ENCODE data around the gene B3GNT5.
"Not testable (repeated sequence)": the region's sequence is repeated elsewhere in the genome, so short reads cannot be mapped to it uniquely, and the experiment has no call there.

B3GNT5 gene

DNA sequence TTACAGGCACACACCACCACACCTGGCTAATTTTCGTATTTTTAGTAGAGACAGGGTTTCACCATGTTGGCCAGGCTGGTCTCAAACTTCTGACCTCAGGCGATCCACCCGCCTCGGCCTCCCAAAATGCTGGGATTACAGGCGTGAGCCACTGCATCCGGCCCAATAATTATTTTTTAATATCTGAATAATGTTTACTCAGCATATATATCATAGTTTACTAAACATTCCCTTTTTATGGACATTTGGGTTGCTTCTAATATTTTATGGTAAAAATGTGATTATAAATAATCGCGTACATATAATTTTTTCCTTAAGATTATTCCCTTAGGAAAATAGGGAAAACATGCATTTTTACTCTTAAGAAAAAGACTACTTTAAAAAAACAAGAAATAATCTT, 22.8 kb upstream of the B3GNT5 start:
- not testable (repeated sequence) for DNase-seq (ENCODE audit: low read depth in 2 of 2)

DNA sequence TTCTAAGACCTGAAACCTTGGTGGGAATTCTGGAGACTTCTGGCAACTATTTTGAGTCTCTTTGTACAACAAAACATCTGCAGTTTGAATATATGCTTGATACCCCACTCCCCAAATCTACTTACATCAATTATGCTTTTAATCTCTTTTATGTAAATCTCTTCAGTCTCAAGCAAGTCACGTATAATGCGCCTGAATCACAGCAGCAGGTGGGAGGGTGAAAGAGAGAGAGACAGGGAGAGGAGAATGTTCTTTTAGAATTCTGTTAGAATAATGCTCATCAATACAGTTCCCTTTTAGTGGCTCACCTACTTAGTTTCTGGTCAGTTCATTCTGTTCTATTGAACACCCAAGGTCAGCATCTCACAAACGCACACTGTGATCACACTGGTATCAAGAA, 22.2 kb upstream of the B3GNT5 start:
- no peak for DNase-seq (ENCODE audit: low read depth in 2 of 2)

DNA sequence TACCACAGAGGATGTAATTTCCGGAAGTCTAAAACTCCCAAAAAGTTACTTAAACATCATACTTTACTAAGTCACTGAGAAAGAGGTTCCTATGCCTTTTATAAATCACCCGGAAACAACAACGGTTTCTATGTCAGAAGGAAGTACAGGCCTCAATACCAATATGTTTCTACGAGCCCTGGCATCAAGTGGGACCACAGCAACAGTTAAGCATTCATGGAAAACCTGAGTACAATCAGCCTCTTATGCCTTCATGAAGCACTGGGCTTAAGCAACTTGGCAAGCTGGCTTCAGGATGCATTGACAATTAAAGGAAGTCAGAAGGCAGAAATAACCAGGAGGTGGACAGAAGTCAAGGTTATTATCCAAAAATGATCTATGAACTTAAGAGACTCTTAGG, 19.1 kb upstream of the B3GNT5 start:
- no peak for DNase-seq (ENCODE audit: low read depth in 2 of 2)

DNA sequence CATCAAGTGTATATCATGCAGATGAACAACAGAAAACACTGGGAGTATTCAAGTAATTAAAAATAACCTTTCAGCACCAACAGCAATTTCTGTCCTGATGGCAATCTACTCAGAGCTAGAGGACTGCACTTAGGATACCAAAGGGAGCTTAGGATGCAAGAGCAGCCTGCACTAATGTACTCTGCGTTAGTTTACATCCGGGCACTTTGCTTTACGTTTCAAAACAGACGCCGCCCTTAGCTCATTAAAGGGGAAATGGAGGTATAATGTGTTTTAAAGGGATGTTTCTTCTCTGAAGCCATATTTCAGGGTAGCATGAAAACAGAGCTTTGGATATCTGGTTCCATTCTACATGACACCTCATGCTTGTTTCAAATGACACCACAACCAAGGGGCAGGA, 14.0 kb upstream of the B3GNT5 start:
- DNase-seq (ENCODE audit: low read depth in 2 of 2): no peak

DNA sequence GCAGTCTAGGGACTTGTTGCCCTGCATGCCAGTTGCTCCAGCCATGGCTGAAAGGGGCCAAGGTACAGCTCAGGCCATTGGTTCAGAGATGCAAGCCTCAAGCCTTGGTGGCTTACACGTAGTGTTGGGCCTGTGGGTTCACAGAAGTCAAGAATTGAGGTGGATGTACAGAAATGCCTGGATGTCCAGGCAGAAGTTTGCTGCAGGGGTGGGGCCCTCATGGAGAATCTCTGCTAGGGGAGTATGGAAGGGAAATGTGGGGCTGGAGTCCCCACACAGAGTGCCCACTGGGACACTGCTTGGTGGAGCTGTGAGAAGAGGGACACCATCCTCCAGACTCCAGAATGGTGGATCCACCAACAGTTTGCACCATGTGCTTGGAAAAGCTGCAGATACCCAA, 10.6 kb upstream of the B3GNT5 start:
- no peak for DNase-seq (ENCODE audit: low read depth in 2 of 2)

DNA sequence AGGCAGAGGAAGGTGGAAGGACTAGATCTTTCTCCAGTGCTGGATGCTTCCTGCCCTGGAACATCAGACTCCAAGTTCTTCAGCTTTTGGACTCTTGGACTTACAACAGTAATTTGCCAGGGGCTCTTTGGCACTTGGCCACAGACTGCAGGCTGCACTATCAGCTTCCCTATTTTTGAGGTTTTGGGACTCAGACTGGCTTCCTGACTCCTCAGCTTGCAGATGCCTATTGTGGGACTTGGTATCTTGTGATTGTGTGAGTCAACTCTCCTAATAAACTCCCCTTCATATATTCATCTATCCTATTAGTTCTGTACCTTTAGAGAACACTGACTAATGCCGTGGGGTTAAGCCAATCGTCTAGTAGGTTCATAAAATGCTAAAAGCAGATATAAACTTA, 8.8 kb upstream of the B3GNT5 start:
- no peak for DNase-seq (ENCODE audit: low read depth in 2 of 2)

DNA sequence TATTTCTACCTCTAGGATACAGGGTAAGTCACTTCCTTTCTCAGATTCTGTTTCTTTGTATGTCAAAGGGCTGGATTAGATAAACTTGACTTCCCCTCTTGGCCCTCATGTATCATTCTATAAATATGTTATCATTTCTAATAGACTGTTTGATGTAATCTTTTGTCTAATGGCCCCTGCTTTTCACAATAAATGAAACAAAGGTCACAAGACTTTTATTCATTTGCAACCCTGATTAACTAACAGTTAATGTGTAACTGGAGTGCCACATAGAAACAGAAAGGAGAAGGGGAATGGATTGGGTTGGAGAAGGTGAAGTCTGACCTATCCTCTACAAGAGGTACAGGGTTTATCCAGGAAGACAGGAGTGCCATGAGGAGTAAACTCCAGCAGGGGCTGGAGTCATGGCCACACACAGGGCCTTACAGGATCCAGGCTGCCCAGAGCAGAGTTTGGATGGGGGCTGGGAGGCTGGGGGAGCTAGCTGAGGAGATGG, 8.0 kb upstream of the B3GNT5 start:
- no peak for DNase-seq (ENCODE audit: low read depth in 2 of 2)

DNA sequence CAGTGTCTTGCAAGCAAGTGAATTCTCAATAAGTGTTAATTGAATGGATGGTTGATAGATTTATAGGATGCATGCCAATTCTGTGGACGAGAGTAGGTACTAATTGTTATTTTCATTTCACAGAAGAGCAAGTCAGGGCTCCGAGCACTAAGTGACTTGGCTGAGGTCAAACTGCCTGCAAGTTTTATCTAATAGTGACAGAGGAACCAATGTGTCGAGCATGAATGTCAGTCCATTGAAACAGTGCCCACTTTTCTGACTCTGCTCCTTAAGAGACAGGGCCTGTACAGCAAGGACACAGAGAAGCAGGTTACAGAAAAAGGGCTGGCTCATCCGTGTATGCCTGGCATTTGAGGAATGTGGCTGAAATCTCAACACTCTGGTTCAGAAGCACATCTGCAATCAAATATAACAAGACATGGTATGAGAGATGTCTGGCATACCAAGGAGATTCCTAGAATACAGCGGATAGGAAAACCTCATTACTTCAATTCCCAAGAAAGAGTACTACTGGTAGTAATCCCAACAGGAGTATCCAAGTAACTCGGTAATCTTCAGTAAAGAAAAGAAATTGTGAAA, 6.0 kb upstream of the B3GNT5 start:
- no peak for DNase-seq (ENCODE audit: low read depth in 2 of 2)

DNA sequence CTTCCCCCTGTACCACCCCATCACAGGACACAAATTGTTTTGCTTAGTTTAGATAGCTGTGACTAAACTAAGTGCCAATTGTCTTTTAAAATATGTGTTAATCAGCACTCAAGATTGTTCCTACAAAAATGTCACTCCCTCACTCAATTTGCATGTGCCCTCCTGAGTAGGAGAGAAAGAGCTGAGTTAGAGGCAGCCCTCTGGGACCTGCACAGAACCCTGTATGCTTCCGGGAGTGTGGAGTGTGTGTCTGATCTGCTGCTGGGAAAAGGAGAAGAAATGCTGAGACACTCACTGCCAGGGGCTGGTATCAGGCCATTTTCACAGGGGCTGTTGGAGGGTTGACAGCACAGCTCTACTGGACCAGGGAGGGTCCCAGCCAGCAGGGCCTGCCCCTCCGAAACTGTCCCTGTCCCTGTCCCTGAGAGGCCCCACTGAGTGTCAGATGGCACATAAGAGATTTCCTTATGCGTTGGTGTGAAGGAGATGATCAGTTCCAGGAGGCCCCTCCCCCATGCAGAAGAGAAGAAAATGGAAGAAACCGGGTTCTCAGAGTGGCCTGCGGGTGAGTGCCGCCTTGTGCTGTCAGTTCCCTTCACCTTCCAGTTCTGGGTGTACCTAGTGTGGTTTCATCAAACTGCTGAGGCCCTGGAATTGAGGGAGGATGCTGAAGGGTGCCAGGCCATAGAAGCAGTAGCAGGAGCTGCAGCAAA, 3.9 kb upstream of the B3GNT5 start:
- no peak for DNase-seq (ENCODE audit: low read depth in 2 of 2)

DNA sequence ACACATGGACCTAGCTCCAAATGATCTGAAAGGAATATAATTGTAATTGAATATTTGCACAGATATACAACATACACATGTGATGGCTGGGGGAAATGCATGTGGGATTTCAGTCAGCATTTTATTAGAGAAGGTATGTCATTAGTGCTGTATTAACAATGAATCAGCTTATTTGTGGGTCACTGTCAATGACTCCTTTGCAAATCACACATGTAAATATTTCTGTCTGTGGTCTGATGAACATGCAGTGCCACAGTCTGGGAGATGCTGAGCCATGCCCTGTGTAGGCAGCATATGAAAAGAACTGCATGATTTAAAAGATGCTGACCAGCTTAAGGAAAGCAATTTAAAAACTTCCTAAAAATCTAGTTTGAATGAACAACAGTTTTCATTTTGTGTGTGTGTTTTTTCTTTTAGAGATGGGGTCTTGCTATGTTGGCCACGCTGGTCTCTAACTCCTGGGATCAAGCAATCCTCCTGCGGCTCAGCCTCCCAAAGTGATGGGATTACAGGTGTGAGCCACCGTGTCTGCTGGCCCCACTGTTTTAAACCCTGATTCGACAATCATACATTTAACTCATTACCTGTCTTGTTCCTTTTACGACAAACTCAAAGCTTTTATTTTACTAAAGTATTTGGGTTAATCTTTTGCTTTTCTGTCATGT, 803 bp upstream of the B3GNT5 start:
- DNase-seq (ENCODE audit: low read depth in 2 of 2): no peak

DNA sequence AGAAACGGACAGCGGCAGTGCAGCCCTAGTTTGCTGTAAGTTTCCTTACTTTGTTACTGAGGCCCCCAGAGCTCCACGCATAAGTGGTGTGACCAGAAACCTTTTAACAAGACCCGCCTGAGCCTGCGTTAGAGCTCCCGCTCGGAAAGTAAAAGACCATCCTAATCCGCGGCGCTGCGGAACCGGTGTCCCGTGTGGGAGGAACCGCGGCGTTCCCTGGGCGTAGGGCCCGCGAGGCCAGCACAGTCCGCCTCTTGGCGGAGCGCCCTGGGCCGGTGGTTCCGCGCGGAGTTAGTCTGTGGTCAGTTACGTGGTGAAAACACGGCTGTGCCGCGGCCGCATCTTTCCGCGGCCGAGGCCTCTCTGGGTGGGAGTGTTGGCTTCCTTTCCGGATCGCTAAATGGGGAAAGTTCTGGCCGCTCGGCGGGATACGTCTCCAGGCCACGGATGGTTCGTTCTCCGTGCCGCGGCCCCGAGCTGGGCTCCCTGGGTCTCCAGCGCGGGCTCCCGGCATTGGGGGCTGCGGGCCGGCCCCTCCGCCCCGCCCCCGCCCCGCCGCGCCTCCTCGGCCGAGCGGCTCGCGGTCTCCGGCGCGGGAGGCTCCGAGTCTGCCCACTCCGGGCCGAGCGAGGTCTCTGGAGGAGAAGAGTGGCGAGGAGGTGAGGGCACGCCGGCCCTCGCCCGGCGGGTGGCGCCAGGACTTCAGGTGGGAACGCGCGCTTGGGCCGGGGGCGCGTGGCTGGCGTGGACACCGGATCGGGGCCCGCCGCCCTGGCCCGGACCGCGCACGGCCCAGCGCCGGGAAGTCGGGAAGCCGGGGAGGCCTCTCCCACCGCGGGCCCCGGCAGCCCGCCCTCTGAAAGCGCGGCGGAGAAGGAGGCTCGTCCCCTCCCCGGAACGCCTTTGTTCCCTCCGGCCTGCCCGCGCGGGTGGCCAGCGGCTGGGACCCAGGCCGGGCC, 754 bp downstream of the B3GNT5 start:
- DNase-seq (ENCODE audit: low read depth in 2 of 2): no peak

DNA sequence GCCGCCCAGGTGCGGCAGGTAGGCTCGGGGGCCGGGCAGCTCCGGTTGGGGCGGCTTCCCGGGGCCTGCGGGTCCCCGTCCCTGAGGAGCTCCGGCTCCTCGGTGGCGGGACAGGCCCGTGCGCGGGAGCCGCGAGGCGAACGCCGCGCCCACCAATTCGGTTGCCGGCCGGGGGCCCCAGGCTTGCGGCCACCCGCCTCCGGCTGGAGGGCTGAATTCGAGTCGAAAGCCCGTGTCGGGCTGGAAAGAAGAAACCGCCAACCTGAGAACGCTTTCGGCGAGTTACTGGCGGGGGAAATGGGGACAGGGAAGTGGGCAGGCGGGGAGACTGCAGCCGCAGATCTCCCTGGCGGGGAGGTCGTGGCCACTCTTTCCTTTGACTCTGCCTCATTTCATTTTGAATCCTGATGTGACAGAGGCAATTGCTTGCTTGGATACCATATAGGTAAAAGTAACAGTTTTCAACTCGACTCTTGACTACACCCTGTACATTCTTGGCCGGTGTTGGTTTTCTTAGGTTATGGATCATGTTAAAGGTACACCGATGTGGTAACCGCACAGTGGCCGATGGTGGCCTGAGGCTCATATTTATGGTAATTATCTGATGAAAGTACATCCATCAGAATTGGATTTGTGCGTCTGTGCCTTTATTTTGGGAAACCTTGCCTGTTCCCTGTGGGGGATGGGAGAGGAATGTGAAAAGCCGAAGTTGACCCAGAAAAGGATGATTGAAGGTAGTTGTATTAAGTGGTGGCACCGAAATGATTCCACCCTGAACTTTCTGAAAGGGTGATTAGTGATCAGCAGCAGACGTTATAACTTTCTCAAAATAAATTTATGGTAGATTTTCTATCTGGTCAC, 1.7 kb downstream of the B3GNT5 start:
- DNase-seq (ENCODE audit: low read depth in 2 of 2): no peak

DNA sequence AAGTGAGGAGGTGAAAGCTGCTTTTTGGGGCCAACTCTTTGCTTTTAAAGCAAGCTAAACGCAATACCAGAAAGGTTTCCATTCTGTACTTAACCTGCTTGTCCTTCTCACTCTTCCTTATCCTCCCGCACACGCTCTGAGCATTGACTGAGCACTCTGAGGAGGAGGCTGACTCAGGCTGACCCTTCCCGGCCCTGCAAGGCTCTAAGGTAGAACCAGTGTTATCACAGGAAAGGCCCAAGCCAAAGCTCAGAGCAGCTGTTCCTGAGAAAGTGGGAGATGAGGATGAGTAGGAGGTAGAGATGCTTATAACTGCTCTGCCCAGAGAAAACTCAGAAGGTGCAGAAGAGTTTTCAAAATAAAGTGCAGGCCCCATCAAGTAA, 2.3 kb downstream of the B3GNT5 start:
- DNase-seq (ENCODE audit: low read depth in 2 of 2): no peak

DNA sequence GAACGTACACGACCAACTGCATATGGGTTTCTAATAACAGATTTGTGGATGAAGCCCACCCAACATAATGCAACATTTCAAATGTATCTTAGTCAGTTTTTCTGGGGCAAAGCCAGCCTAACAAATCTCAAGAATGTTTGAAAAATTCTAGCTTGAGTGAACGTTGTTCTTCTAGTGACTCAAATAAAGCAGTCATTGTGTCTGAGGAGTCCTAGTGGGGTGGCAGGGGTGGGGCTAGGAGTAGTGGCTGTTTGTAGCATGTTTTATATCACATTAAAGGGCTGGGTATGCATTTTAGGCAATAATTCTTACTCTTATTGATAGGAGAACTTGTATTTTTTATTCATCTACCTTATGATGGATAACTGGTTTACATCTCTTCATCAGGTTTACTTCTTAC, 6.0 kb downstream of the B3GNT5 start:
- no peak for DNase-seq (ENCODE audit: low read depth in 2 of 2)

DNA sequence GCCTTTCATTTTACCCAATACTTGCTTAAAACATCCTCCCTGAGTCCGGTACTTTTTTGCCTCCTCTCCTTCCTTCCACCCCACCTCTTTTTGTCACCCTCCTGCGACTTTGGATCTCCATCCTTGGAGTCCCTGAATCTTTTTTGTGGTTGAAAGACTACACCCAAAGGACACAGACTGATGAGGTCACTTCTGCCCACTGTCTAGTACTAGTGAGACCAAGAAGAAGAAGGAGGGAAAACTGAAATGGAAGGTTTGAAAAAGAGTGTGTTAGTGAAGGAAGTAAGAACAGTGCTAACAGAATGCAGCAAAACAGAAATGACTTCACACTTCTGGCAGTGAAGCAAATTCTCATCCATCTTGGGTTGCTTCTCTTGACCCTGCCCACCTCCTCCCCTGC, 6.6 kb downstream of the B3GNT5 start:
- no peak for DNase-seq (ENCODE audit: low read depth in 2 of 2)

DNA sequence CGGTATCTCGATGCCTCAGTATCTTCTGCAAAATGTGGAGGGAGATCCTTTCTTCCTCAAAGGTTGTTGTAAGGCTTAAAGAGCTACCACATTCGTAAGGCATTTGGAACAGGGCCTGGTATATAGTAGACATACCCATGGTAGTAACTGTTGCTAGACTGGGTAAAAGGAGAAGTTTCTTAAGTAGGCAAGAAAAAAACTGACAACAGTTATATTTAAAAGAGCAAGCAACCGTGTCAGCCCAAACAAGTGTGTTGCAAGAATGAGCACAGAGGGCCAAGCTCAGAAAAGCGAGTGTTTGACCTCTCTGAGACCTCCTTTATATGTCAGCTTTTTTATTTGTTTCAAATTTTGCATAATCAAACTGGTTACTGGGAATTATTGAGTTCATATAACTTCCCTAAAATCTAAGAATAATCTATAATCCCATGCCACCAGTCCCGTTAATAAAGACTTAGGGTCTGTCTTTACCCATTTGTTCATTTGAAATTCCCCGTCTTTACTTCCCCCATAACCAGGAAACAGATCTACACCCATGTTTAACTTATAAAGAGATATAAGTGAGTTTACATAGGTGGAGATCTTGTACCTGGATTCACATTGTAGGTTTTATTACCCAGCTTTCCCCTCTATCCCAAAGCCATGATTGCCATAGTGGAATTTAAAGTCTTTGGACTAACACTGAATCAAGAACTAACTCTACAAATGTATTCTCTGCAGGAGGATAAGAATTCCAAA, 7.3 kb downstream of the B3GNT5 start:
- no peak for DNase-seq (ENCODE audit: low read depth in 2 of 2)

DNA sequence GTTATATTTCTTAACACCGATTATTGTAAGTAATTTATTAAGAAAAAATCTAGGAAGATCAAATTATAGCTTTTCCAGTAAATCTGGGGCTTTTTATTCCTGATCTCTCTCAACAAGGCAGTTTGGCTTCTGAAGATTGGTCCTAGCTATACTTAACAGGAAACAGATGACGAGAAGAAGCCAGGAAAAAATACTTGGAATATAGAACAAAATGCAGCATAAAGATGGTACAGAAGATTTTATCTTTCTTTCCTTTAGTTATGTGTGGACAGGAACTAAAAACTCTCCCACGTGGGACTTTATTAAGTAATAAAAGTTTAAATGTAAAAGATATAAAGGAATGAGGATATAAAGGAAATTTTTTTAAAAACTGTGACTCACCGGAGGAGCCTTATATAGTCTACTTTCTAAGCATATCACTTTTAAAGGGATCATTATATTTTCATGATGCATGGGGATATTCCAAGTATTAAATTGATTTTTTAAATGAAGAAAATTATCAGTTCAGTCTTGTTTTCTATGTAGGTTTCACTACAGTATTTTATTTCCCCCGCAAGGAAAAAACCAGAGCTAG, 8.2 kb downstream of the B3GNT5 start:
- DNase-seq (ENCODE audit: low read depth in 2 of 2): no peak

DNA sequence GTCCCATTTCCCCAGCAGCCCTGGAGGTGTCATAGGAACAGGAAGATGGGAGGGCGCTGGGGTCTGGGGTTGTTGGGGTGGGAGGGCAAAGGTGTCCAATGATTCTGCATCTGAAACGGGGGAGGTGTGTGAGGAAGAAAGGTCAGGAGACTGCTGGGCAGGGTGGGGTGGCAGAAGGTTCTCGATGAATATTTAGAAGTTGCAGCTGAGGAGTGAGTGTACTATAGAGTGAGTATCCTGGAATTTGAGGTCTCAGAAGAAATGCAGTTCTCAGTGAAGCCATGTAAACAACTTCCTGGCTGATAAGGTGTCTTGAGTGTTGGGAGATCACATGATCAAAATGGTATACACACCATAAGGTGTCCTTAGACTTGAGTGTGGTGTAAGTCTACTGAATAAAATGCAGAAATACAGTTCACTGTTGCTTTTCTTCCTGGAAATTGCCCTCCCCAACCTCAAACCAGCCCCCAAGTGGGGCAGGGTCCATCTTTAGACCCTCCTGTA, 9.9 kb downstream of the B3GNT5 start:
- no peak for DNase-seq (ENCODE audit: low read depth in 2 of 2)

DNA sequence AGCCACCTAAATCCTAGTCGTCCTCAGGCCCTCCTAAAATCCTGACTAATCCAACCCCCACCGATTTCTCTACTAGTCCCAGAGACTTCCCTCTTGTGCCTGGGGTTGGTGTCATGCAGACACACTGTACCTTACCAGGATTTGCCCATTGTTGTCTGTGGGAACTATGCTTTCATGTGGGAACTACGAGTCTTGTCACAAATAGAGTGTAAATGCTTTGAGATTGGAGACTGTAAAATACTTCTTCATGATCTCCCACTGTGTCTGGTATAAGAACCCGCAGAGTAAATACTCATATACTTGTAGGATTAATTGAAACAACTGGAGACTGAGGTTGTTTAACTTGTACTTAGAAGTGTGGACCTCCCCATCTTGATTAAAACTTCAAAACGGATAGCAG, 11.2 kb downstream of the B3GNT5 start:
- no peak for DNase-seq (ENCODE audit: low read depth in 2 of 2)

DNA sequence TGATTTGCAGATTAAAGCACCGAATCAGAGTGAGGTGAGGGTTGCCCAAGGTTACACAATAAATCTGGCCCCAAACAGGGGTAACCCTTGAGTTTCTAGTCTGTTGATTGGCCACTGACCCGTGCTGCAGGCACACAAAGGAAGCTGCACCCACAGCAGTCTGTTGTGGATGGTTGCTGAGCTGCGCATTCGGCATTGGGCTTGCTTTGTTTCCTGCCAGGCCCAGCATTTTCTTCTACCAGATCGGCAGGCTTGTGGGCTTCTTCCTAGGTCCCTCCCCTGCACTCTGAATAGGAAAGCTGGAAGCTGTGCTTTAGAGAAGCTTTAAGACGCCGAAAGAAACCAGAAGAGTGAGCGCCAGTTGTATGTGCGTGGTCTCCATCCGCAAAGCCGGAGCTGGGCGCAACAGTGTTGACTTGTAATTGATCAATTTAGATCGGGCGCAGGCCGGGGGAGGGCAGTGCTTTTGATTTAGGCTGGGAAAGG, 12.1 kb downstream of the B3GNT5 start:
- no peak for DNase-seq (ENCODE audit: low read depth in 2 of 2)

Measured in stimulated activated CD4-positive, alpha-beta T cell treated with anti-CD3 and anti-CD28 coated beads, Interleukin-1b, Interleukin-23, amount 100 ng/mL, for 1 hour (primary cell).